Type B pancreatic cell (in vitro differentiated cells): ENCODE results near the gene SIGLEC7. TPM values are rescaled to one million over a fixed set of nuclear protein-coding genes. Genes with fewer than 3 reads are reported as not detected.
A peak's percentile ranks its signal among the peaks of the same experiment; 100 is the strongest.
"Not testable (repeated sequence)": the region's sequence is repeated elsewhere in the genome, so short reads cannot be mapped to it uniquely, and the experiment has no call there.

ENCODE experiments used
- DNase-seq: peaks from one replicate; pipeline ENCODE4 v3.0.0; 2021; ENCODE audit warnings: mixed read lengths; ENCODE audit not compliant: unreplicated experiment; ENCODE audit errors: extremely low spot score
- H3K27ac Mint-ChIP-seq: 2 replicates; pipeline ENCODE4 v1.8.0; 2021; ENCODE audit warnings: mild to moderate bottlenecking, mixed read lengths
- H3K27me3 Mint-ChIP-seq: 2 replicates; pipeline ENCODE4 v1.8.0; 2021; ENCODE audit warnings: mixed read lengths
- H3K36me3 Mint-ChIP-seq: 2 replicates; pipeline ENCODE4 v1.8.0; 2021; ENCODE audit warnings: mixed read lengths
- H3K4me1 Mint-ChIP-seq: one replicate; pipeline ENCODE4 v1.8.0; 2021; ENCODE audit warnings: mixed read lengths; ENCODE audit not compliant: unreplicated experiment
- H3K4me3 Mint-ChIP-seq: 2 replicates; pipeline ENCODE4 v1.8.0; 2021; ENCODE audit warnings: mild to moderate bottlenecking, mixed read lengths
- H3K9me3 Mint-ChIP-seq: 2 replicates; pipeline ENCODE4 v1.8.0; 2021; ENCODE audit warnings: mixed read lengths
- CTCF ChIP-seq: fragments of 200-600 bp; sonication (generic); conservative IDR thresholded peaks from 2 replicates; pipeline ENCODE4 v1.5.0; 2021; ENCODE audit warnings: antibody characterized with exemption, mild to moderate bottlenecking
- total RNA-seq: library from RNA; stranded (reverse); gene quantifications from 2 replicates; pipeline ENCODE4 v1.2.1, GENCODE V29; 2021; ENCODE audit warnings: low replicate concordance

Gene SIGLEC7
- total RNA-seq, 1 donor from 2014 or later = not detected

- TF ChIP-seq CTCF = no peak
- Mint-ChIP-seq H3K27me3 (peaks cover 18% of the 10 kb centered on the region), H3K4me3 (no peak overlapping the region), H3K9me3 (no peaks in the 10 kb centered on the region), H3K27ac (no peak overlapping the region), H3K36me3 (no peaks in the 10 kb centered on the region), H3K4me1 (no peaks in the 10 kb centered on the region)
- DNase-seq = no peak
These were observed 22.1 kb downstream of the SIGLEC7 start for GRCh38 chr19:51164215-51164614.

GRCh38 chr19:51166846-51167490 lies 24.9 kb downstream of the SIGLEC7 start:
- H3K4me1 Mint-ChIP-seq = no peaks in the 10 kb centered on the region
- no peaks in the 10 kb centered on the region for H3K36me3 Mint-ChIP-seq
- H3K4me3 Mint-ChIP-seq = no peak overlapping the region
- peaks cover 37% of the 10 kb centered on the region for H3K27me3 Mint-ChIP-seq
- TF ChIP-seq CTCF = no peak
- no peak overlapping the region for H3K27ac Mint-ChIP-seq
- no peaks in the 10 kb centered on the region for H3K9me3 Mint-ChIP-seq
- no peak for DNase-seq

- no peak for DNase-seq
- Mint-ChIP-seq H3K27ac (no peak overlapping the region), H3K9me3 (no peaks in the 10 kb centered on the region), H3K4me3 (no peak overlapping the region), H3K27me3 (peaks cover 37% of the 10 kb centered on the region), H3K4me1 (no peaks in the 10 kb centered on the region), H3K36me3 (no peaks in the 10 kb centered on the region)
- TF ChIP-seq CTCF = no peak
These were observed 26.6 kb downstream of the SIGLEC7 start for GRCh38 chr19:51168564-51169282.

- DNase-seq, H3K4me1 Mint-ChIP-seq, H3K36me3 Mint-ChIP-seq, H3K4me3 Mint-ChIP-seq, H3K9me3 Mint-ChIP-seq, H3K27ac Mint-ChIP-seq: not testable (repeated sequence)
- H3K27me3 Mint-ChIP-seq = peaks cover 34% of the 10 kb centered on the region
- peak; percentile 88 for TF ChIP-seq CTCF
These were observed 27.3 kb downstream of the SIGLEC7 start for GRCh38 chr19:51169283-51169918.

- no peak for TF ChIP-seq CTCF
- no peaks in the 10 kb centered on the region for H3K9me3 Mint-ChIP-seq
- peaks cover 23% of the 10 kb centered on the region for H3K27me3 Mint-ChIP-seq
- H3K4me3 Mint-ChIP-seq = no peak overlapping the region
- no peak overlapping the region for H3K27ac Mint-ChIP-seq
- no peaks in the 10 kb centered on the region for H3K36me3 Mint-ChIP-seq
- no peaks in the 10 kb centered on the region for H3K4me1 Mint-ChIP-seq
- no peak for DNase-seq
These were observed 30.1 kb downstream of the SIGLEC7 start for GRCh38 chr19:51172223-51172622.
